Activated CD8-positive, alpha-beta memory T cell treated with anti-CD3 and anti-CD28 coated beads, Interleukin-2, amount 50 U/mL, for 24 hours (primary cell): Measurements from ENCODE around the gene MRPL27.

Experiments
- DNase-seq: peaks from one replicate; pipeline ENCODE4 v3.0.0-alpha.2; 2020; ENCODE audit errors: extremely low read depth

Gene MRPL27

GRCh38 chr17:50386510-50386909 is 13.5 kb upstream of the MRPL27 start:
- DNase-seq: no peak

DNA sequence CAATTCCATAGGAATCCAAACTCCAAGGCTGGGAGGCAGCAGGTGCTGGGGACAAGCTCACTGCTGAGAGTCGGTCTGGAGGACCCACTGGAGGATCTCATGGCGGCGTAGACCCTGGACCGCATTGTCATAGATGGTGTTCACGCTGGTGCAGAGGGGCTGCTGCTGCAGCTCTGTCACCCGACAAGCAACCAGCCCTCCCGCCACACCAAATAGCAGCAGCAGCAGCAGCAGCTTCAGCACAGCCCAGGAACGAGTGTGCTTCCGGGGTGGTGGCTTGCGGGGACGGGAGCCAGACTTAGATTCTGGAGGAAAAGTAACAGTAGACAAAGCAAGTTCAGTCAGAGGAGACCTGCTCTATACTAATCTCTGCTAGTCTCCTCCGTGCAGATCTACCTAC is 9.9 kb upstream of the MRPL27 start:
- no peak for DNase-seq

DNA sequence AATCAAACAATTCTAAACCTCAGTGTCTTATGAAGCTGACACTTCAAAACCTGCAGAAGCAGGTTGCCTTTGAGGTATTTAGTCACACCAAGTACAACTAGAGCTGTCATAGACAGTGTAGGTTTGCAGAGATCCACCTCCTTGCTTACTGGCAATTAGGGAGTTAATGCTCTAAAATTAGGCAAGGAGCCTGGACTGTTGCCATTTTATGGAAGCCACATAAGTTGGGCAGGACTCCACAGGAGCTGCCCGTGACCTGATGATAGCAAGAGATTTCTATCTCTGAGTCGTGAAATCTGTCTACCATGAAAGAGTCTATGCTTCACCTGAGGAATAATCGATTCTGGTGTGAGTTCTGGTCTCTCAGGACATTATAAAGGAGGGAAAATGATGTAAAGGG is 8.9 kb upstream of the MRPL27 start:
- DNase-seq: no peak

- DNase-seq: no peak
These were observed 8.4 kb upstream of the MRPL27 start for GRCh38 chr17:50381260-50381815.

GRCh38 chr17:50380369-50381259 is 7.6 kb upstream of the MRPL27 start:
- DNase-seq: no peak

- no peak for DNase-seq
These were observed 6.6 kb upstream of the MRPL27 start for GRCh38 chr17:50379351-50380132.

DNA sequence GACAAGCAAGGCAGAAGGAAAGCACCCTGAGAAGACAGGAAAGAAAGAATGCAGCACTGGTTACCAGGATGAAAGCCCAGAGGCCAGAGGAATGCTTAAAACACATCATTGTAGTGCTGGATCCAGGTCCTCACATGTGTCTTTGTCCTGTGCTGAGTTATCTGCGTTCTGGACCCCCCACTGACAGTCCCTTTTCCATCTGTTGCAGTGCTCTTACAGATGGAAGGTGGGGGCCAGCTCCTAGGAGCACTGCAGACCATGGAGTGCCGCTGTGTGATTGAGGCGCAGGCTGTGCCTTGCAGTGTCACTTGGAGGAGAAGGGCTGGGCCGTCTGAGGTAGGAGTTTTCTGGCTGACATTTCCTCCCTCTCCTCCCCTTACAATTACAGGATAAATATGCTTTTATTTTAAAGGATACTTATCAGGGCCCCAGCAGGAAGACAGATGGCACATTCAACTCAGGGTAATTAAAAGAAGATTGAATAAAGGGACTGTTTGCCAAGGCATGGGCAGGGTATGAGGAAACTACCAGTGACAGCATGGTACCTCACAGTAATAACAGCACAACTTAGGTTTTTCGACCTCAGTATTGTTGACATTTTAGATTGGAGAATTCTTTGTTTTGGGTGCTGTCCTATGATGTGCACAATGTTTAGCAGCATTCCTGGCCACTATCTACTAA is 3.0 kb upstream of the MRPL27 start:
- no peak for DNase-seq

- DNase-seq: no peak
These were observed 721 bp upstream of the MRPL27 start for GRCh38 chr17:50373705-50374104.

DNA sequence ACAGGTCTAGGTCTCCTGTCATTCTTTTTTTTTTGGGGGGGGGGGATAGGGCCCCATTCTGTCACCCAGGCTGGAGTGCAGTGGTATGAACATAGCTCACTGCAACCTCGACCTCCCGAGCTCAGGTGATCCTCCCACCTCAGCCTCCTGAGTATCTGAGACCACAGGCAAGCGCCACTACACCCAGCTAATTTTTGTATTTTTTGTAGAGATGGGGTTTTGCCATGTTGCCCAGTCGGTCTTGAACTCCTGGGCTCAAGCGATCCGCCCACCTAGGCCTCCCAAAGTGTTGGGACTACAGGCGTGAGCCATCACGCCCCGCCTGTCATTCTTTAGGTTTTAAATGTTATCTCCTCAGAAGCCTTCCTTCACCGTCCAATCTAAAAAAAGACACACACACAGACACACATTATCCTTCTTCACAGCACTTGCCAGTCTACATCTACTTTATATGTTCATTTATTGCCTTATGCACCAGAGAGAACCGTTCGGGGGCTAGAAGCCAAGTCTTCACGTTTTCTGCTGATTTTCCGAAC is 694 bp downstream of the MRPL27 start:
- no peak for DNase-seq

DNA sequence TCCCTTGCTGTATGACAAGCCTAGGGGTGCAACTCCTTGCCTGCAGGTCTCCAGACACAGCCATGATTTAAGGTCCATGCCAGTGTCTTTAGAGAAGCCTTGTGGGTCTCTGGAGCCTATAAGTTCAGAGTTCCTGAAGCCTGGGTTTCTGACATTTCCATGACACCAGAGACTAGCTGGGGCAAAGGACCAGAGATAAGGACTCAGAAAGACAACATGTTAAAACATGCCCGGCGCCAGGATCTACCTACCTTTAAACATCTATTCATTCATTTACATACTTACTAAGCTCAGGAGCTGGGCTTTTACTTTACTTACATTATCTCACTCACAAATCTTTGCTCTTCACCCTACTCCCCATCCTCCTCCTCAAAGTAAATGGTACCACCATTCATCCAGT is 1.5 kb downstream of the MRPL27 start:
- DNase-seq: no peak

- no peak for DNase-seq
These were observed 2.9 kb downstream of the MRPL27 start for GRCh38 chr17:50370052-50370451.

- no peak for DNase-seq
These were observed 5.6 kb downstream of the MRPL27 start for GRCh38 chr17:50367401-50367800.

- no peak for DNase-seq
These were observed 7.2 kb downstream of the MRPL27 start for GRCh38 chr17:50365649-50366393.

GRCh38 chr17:50365165-50365564 is 7.8 kb downstream of the MRPL27 start:
- DNase-seq: no peak

DNA sequence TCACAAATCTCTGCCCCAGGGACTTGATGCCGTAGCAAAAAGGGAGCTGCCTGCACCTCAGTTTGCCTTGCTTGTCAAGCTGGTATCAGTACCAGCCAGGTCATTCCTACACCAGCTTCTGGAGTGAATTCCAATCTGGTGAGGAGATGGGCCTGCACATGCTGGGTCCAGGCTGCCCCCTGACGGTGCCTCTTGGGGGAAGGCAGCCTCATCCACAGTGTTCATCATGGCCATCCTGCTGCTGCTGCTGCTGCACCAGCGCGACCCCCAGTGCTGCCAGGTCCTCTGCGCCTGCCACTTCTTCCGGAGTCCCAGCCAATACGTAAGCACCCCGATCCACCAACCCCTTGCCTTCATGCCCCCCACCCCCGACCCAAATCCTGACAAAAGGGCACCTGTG is 8.3 kb downstream of the MRPL27 start:
- no peak for DNase-seq

- DNase-seq: no peak
These were observed 8.9 kb downstream of the MRPL27 start for GRCh38 chr17:50364061-50364458.

- DNase-seq: no peak
These were observed 9.5 kb downstream of the MRPL27 start for GRCh38 chr17:50363217-50364060.

DNA sequence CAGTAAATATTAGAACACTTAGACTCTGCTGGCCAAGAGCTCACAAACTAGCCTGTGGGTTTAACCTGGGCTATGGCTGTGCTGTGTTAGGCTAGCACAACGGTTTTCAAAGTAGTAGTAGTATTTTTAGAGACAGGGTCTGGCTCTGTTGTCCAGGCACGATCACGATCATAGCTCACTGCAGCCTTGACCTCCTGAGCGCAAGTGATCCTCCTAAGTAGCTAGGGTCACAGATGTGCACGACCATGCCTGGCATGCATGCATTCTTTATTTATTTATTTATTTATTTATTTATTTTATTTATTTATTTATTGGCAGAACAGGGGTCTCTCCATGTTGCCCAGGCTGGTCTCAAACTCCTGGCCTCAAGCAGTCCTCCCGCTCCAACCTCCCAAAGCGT is 10.3 kb downstream of the MRPL27 start:
- no peak for DNase-seq

- DNase-seq: no peak
These were observed 11.2 kb downstream of the MRPL27 start for GRCh38 chr17:50361561-50362480.
